GM18502 (cell line): ENCODE measurements around the gene OR7D4.
"Not testable (repeated sequence)": the region's sequence is repeated elsewhere in the genome, so short reads cannot be mapped to it uniquely, and the experiment has no call there.

Source experiments
- ATAC-seq: cut with Tn5 transposase; IDR thresholded peaks from one replicate; pipeline ENCODE4 v1.9.1; 2021; ENCODE audit warnings: mild to moderate bottlenecking; ENCODE audit not compliant: unreplicated experiment, poor library complexity

The OR7D4 gene

DNA sequence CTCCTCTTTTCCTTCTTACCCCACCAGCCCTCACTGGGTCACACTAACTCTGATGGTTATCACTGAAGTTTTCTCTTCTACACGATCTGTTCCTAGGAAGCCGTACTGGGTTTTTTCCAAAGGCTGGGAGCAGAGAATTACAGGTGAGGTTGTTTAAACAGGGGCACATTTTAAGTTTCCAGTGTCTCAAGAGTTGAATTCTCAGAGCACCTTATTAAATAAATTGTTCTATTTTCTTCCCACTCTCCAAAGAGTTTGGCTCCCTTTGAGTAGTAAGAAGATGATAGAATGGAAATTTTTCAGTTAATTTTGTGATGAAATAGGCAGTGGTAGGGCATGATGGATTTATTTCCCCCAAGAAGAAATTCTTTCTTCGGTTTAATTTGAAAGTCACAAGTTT lies at the start of gene OR7D4:
Gene OR7D4, minus strand, starts transcription at position 101 of the 400 bp plus-strand sequence. CDS start 4,752 bp downstream, outside the sequence.
- no peak for ATAC-seq

DNA sequence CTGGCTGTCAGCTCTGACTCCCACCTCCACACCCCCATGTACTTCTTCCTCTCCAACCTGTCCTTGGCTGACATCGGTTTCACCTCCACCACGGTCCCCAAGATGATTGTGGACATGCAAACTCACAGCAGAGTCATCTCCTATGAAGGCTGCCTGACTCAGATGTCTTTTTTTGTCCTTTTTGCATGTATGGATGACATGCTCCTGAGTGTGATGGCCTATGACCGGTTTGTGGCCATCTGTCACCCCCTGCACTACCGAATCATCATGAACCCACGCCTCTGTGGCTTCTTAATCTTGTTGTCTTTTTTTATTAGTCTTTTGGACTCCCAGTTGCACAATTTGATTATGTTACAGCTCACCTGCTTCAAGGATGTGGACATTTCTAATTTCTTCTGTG lies 31.8 kb upstream of the OR7D4 start:
- no peak for ATAC-seq

DNA sequence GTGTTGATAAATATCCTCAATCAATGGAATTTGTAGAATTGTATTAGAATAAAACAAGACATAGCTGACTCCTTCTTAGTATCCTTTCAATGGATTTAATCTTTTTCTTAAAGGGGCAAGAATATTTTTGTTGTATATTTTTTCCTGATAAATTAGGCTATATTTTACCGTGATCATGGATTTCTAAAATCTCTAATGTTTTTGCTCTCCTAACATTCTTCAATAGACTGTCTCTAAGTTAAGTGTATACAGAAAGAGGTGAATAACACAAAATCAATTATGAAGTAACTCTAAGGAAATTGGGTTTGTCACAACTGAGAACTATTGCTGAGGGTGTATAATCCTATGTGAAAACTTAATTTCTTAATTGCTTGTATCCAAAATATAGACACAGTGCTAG lies 31.2 kb upstream of the OR7D4 start, which contains the start of gene OR7E24:
Gene OR7E24, plus strand, starts transcription at position 301 of the 400 bp plus-strand sequence. CDS start 114 bp downstream, outside the sequence.
- no peak for ATAC-seq

DNA sequence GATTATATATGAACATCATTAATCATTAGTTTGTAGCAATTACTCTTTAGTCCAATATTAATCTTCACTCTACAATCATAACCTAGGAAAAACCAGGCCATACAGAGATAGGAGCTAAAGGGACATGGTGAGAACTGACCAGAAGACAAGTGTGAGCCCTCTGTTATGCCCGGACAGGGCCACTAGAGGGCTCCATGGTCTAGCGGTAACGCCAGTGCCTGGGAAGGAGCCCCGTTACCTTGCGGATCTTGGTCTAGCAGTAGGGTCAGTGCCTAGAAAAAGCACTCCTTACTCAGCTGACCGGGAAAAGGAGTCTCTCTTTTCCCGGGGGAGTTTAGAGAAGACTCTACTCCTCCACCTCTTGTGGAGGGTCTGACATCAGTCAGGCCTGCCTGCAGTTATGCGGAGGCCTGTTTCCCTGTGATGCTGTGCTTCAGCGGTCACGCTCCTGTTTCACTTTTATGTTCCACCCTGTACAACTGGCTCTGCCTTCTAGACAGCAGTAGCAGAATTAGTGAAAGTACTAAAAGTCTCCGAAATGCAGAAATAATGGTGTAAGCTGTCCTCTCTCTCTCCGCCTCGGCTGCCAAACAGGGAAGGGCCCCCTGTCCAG lies 13.8 kb downstream of the OR7D4 start:
- ATAC-seq, result no peak

DNA sequence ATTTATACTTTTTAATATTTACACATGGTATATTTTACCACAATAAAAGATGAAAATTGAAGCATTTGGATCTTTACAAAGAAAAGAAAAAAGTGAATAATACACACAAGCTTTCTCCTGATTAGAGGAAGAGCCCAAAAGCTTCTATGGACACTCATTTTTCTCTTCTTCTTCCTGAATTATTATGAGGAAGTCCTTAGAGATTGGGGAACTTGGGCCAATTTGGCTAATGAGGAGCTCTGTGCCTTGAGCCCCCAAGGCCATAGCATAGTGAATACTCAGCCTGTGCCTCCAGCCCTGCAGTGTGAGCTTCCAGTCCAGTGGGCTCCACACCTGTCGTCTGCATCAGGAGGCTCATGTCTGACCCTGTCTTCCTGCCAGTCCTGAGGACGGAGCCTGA lies 21.3 kb downstream of the OR7D4 start:
- ATAC-seq, result not testable (repeated sequence)

DNA sequence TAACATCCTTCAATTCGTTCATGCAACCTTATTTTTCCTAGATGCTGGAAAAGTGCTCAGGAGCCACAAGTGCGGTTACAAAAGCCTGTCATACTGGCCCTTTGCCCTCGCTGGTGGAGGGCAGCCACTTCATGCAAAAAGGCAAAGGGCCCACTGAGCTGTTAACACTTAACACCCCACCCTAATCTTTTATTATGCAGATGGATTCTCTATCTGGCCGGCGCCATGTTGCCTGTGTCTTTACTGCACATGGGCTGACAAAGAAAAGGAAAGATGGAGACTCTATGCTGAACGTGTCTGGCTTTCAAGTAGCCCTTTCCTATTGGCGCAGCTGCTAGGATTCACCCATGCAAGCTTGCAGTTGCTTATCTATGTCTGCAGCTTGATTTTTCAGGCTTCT lies 29.9 kb downstream of the OR7D4 start:
- no peak for ATAC-seq

DNA sequence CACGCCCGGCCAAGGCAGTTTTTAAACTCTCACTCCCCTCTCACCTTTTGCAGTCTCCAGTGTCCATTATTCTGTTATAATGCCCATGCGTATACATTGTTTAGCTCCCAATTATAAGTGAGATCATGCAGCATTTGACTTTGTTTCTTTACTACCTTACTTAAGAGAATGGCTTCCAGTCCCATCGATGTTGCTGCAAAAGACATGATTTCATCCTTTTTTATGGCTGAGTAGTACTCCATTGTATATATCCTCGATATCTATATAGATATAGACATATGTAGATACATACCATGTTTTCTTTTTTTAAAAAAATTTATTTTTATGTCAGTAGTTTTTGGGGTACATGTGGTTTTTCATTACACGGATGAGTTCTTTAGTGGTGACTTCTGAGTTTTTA lies 32.2 kb downstream of the OR7D4 start:
- no peak for ATAC-seq

DNA sequence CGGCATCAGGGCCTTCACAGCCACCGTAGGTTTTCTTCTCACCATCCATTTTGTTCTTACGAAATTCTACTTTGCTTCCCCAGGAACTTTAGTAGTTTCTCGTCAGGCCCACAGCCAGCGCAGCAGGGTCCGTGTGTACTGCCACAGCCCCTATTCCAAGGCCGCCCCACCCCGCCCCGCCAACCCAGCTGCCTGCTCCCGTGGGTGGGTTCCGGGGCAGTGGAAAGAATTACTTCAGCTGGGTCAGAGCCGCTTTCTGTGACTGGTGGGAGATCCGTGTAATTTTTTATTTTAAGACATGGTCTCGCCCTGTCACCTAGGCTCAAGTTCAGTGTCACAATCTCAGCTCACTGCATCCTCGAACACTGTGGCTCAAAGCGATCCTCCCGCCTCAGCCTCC lies 36.4 kb downstream of the OR7D4 start:
- no peak for ATAC-seq

DNA sequence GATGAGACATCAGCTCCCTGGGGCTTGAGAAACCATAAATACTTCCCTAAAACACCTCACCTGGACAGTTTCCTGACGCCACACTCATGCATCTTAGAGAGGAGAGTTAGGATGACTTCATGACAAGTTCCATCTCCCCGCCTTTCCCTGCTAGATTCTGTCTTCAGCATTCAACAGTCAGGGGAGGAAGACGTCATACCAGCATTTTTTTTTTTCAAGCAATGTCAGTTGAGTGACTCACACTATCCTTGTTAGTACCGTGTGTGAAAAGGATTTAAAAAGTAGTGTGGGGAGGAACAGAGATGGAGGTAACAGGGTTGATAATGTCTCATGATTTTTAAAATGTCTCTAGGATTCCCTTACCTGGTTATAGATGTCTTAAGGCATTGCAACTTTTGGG lies 40.5 kb downstream of the OR7D4 start, which contains the start of gene OR7D2:
Gene OR7D2, plus strand, starts transcription at position 79 of the 400 bp plus-strand sequence. CDS start 6,803 bp downstream, outside the sequence.
- ATAC-seq, result no peak

DNA sequence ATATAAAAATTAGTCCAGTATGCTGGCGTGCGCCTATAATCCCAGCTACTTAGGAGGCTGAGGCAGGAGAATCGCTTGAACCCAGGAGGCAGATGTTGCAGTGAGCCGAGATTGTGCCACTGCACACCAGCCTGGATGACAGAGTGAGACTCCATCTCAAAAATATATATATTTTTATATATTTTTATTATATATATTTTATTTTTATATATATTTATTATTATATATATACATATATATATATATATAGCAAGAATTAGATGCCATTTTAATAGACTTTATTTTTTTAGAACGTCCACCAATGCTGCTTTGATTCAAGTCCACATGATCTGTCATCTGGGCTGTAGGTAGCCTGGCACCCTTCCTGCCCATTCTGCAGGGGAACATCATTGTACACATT lies 44.1 kb downstream of the OR7D4 start:
- ATAC-seq, result no peak

DNA sequence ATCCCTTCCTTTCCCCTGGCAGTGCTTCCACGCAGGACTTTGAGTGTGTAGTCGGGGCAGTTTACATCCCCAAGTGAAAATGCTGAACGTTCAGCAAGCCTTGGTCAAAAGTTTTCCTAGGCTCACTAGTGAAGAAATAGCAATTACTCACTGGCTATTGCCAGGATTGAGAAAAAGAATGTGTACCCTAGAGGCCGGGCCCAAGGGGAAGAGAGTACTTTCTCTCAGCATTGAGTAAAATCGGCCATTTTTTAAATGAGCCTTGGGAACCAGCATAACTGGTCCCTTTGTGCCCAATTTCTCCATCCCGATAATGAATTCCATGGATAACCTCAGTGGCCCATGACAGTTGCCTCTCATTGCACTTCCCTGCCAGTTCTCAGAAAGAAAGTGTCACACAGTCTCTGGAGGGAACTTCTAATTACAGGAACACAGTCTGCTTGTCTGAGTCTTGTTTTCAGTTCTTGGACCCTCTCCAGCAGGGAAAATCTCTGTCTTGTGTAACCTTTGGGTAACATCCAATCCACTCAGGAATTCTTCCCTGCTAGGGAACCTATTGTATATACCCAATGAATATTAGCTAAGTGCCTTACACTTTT lies 47.9 kb downstream of the OR7D4 start:
- ATAC-seq, result no peak

DNA sequence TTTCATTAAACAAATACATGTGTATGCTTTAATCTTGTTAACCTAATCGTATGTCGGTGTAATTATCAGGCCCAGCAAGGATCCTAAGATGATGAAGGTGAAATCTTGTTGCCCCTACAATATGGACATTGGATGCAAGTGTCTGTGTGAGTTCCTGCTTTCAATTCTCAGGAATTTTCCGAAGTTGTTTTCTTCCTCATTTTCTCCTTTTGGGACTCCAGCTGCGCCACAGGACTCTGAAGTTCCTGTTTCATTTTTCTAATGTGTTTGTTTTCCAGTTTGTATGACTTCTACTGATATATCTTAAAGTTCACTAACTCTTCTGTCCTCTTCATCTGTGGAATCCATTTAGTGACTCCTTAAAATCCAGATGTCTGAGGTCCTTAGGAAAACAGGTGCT lies 52.5 kb downstream of the OR7D4 start:
- no peak for ATAC-seq

DNA sequence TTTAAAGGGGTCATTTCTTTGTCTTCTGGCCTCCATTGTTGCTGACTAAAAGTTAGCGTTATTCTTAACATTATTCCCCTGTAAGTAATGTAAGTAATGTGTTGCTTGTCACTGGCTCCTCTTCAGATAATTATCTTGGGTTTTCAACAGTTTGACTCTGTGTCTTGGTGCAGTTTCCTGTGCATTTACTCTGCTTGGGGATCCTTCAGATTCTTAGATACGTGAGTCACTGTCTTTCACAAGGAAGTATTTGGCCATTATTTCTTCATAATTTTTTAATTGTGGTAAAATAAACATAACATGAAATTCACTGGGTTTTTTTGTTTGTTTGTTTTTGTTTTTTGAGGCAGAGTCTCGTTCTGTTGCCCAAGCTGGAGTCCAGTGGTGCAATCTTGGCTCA lies 54.1 kb downstream of the OR7D4 start:
- no peak for ATAC-seq

DNA sequence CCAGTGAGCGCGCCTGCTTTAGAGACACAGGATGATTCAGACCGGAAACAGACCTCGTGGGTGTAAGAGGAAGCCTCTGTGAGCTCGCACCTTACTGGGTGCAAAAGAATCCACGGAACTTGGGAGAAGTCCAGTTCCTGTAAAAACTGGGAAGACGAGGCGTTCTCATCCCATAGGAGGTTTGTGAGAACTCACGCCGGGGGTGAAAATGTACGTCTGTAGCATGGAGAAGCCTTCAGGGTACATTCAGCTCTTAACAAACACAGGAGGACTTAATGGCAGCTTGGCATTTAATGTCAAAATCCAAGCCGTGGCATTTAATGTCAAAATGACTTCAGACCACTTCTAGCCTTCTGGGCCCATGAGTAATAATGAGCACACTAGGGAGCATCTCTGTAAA lies 58.0 kb downstream of the OR7D4 start:
- no peak for ATAC-seq
